Iris pigment epithelial cell (primary cell): Measurements from ENCODE around the gene GUSB.
"Not testable (repeated sequence)": the region's sequence is repeated elsewhere in the genome, so short reads cannot be mapped to it uniquely, and the experiment has no call there.

Experiments used
- DNase-seq: peaks from one replicate; pipeline ENCODE4 v3.0.0-alpha.2; 2011; ENCODE audit warnings: low read depth

Gene GUSB

GRCh38 chr7:65981965-65982792 lies at the start of gene GUSB:
Gene GUSB, minus strand, starts transcription at chr7:65982213. Its CDS starts 30 bp downstream, at chr7:65982183.
- peak; percentile 81 for DNase-seq

DNA sequence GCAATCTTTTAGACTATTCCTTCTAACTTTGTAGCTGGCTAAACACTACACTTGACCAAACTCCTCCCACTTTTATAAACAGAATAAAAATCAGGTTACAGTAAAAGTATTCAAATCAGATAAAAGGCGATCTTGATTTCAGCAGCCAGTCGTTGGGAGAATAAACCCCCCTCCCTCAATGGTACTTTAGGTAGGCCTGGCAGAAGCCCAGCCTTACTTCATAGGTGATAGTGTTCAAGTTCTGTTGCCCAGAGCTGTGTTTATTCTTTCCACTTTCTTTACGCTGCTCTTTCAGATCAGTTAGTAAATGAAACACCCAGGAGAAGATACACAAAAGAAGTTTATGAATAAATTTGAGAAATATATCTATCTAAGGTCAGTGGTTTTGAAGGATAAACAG lies 46.3 kb upstream of the GUSB start:
- DNase-seq: not testable (repeated sequence)

DNA sequence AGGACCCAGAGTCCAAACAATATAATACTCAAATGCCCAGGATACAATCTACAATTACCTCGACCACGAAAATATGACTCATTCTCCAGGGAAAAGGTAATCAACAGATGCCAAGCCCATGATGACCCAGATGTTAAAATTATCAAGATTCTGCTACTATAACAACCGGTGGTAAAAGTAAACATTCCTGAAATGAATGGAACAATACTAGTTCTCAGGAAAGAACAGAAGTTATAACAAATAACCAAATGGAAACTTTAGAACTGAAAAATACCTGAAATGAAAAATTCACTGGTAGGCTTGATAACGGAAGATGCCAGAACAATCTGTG lies 34.1 kb upstream of the GUSB start:
- DNase-seq: peak; percentile 35

GRCh38 chr7:66015440-66016130 lies 33.6 kb upstream of the GUSB start:
- DNase-seq: no peak

DNA sequence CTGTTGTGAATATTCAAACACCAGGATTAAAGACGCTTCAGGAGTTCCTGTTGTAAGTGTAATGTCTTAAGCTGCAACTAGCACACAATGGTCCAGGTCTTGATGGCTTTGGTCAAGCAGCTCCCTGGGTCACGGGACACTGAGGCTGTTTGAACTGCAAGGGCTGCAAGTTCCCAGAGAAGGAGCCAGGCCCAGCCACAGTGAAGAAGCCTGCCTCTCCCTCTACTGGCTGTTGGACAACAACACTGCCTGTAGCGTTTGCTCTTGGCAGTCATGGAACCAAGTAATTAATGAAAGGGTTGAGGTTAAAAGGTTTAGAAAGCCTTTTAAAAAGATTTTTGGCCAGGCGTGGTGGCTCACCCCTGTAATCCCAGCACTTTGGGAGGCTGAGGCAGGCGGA lies 31.9 kb upstream of the GUSB start:
- peak; percentile 76 for DNase-seq

DNA sequence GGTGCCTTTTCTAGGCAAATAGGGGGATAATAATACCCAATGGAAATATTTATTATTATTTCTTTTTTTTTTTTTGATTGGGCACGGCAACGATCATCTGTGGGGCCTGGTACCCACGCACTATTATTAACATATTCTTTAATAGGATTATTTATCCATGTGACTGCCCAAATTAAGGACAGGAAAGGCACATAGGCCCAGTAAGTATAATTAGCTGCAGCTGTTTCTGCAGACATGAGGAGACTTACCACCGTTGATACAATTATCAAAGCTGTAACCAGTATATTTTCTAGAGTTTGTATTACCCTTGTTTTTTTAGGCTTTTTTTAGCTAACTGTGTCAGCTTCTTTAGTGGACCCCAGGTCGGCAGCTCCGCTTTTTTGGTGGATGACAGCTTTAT lies 25.2 kb upstream of the GUSB start:
- DNase-seq: no peak

- DNase-seq: not testable (repeated sequence)
These were observed 23.2 kb upstream of the GUSB start for GRCh38 chr7:66005115-66005671.

GRCh38 chr7:66000823-66001417 lies 18.9 kb upstream of the GUSB start:
- not testable (repeated sequence) for DNase-seq

GRCh38 chr7:65994984-65995383 lies 13.0 kb upstream of the GUSB start:
- not testable (repeated sequence) for DNase-seq

- no peak for DNase-seq
These were observed 10.5 kb upstream of the GUSB start for GRCh38 chr7:65992526-65992925.

GRCh38 chr7:65991829-65992228 lies 9.8 kb upstream of the GUSB start:
- not testable (repeated sequence) for DNase-seq

- no peak for DNase-seq
These were observed 7.7 kb upstream of the GUSB start for GRCh38 chr7:65989694-65990080.

DNA sequence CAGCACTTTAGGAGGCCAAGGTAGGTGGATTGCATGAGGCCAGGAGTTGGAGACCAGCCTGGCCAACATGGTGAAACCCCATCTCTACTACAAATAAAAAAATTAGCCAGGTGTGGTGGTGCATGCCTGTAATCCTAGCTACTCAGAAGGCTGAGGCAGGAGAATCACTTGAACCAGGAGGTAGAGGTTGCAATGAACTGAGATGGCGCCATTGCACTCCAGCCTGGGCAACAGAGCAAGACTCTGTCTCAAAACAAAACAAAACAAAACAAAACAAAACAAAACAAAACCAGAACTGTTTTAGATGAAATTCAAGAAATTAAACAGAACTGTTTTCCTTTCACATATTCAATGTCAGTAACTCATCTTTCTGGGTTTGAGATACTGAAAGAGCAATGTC lies 6.5 kb upstream of the GUSB start:
- DNase-seq: not testable (repeated sequence)

DNA sequence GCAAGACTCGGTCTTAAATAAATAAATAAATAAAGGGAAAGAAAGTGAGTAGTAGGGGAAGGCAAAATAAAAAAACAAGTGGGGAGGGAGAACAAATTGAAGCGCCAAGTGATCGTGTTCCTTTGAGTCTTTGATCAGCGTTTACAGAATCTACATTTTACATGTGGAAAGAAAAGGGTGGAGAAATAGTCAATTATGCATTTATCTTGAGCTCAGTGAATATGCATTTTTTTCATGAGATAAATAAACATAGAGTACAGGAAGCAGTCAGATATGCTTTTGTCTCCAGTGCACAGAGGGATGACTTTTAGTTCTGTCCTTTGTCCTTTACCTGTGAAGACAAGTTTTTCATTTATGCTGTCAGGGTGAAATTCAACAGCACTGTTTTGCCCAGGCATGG lies 6.1 kb upstream of the GUSB start:
- DNase-seq: no peak

DNA sequence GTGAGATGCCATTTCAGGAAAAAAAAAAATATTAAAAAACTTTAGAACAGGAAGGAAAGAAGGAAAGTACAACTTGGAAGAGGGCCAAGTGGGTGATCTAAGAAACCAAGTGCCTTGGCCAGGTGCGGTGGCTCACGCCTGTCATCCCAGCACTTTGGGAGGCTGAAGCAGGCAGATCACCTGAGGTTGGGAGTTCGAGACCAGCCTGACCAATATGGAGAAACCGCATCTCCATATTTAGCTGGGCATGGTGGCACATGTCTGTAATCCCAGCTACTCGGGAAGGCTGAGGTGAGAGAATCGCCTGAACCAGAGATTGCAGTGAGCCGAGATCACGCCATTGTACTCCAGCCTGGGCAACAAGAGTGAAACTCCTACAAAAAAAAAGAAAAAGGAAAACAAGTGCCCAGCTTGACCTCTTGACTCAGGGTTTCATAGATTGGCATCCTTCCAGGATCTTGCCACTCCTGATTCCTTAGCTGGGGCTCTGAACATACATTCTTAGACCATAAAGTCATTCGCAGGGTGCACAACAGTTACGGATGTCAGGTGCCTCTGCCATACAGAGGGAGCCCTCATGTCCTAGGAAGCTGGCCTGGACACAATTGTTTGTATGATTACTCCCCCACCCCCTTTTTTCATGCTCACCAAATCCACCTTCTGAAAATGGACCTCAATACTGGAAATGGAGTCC lies 2.1 kb upstream of the GUSB start:
- DNase-seq: no peak

DNA sequence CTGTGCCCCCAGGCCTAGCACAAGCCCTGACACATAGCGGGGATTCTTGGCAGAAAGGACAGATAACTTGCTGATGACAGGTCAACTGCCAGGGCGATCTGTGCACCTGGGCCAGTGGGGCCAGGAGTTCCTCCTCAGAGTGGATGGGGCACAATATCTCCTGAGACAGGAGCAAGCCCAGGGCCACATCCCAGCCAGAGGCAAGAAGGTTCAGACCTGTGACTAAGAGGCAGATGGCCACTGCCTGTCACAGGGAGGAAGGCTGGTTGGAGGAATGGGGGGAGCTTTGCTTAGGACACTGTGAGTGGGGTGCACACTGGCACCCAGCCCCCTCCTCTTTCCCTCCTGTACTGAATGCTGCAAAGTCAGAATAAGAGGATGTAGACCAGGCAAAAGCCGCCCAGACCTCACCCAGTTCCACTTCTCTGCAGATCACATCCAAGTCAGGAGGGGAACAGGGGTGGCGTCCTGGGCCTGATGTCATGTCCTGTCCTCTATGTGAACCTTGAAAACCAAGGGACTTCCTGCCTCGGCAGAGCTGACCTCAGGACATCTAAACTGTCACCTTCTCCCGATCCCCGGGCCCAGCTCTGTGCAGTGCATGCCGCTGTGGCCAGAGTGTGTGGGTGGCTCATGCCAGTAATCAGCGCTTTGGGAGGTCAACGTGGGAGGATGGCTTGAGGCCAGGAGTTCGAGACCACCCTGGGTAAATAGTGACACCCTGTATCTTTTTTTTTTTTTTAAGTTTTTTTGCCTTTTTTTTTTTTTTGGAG lies 1.3 kb downstream of the GUSB start:
- DNase-seq: peak; percentile 8

GRCh38 chr7:65979583-65980477 lies 2.2 kb downstream of the GUSB start:
- DNase-seq: no peak

GRCh38 chr7:65978891-65979582 lies 3.0 kb downstream of the GUSB start:
- DNase-seq: no peak

DNA sequence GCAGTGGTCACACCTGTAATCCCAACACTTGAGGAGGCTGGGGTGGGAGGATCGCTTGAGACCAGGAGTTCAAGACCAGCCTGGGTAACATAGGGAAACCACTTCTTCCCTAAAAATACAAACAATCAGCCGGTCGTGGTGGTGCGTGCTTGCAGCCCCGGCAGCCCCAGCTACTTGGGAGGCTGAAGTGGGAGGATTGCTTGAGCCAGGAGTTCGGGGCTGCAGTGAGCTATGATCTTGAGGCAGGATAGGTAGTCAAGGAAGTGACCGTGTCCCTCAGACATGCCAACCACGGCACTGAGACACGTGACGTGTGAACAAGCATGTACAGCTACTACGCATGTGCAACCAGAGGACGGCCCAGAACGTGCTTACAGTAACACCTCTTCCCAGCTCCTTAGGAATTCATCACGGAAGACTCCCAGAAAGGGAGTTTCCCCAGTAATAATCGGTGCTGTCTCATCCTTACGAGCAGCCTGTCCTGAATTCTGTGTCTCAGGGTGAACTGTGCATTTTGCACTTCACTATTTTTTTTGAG lies 5.3 kb downstream of the GUSB start:
- no peak for DNase-seq
